ENCODE measurements around the gene CACNA1S. TPM values are rescaled to one million over a fixed set of nuclear protein-coding genes. Genes with fewer than 3 reads are reported as not detected.
A peak's percentile ranks its signal among the peaks of the same experiment; 100 is the strongest.

CACNA1S gene
- total RNA-seq, 1 donor from 2014 or later, result not detected

- no peaks in the 10 kb centered on the region for H3K9me3 ChIP-seq (ENCODE audit: insufficient read depth, low read depth, low read length)
- peaks cover 21% of the 10 kb centered on the region for H4K20me1 ChIP-seq (ENCODE audit: insufficient read depth, low read length)
- peaks cover 29% of the 10 kb centered on the region for H3K4me1 ChIP-seq (ENCODE audit: insufficient read depth, low read length)
- Mint-ChIP-seq H3K27me3 (ENCODE audit: low read depth, unreplicated experiment) (peaks cover 11% of the 10 kb centered on the region), H3K4me3 (ENCODE audit: unreplicated experiment) (no peak overlapping the region), H3K36me3 (ENCODE audit: low read depth, unreplicated experiment) (no peaks in the 10 kb centered on the region), H3K9me3 (ENCODE audit: unreplicated experiment) (no peaks in the 10 kb centered on the region), H3K4me1 (ENCODE audit: low read depth, unreplicated experiment) (peaks cover 36% of the 10 kb centered on the region), H3K27ac (ENCODE audit: unreplicated experiment) (no peak overlapping the region)
- DNase-seq (ENCODE audit: low read depth), result no peak
- TF ChIP-seq EZH2 (IDR thresholded peaks at IDR 0.05; ENCODE audit: insufficient read depth, low read length) (no peak), CTCF (IDR thresholded peaks at IDR 0.05; ENCODE audit: insufficient read depth, low read depth, low read length) (no peak)
- H3K27me3 ChIP-seq (ENCODE audit: insufficient read depth, low read length), result no peaks in the 10 kb centered on the region
- H3K9ac ChIP-seq (ENCODE audit: low read length), result no peak overlapping the region
- no peak overlapping the region for H3K4me3 ChIP-seq (ENCODE audit: insufficient read depth, low read depth, low read length)
- FAIRE-seq, result no peak
- peak overlapping the region; percentile 50 for H3K4me2 ChIP-seq (ENCODE audit: low read length)
- H3K36me3 ChIP-seq (ENCODE audit: insufficient read depth, low read length), result no peaks in the 10 kb centered on the region
- no peak overlapping the region for H2AFZ ChIP-seq (ENCODE audit: low read depth, low read length)
- no peak overlapping the region for H3K27ac ChIP-seq (ENCODE audit: low read depth, low read length)
- H3K79me2 ChIP-seq (ENCODE audit: insufficient read depth, low read length), result no peaks in the 10 kb centered on the region
Measured at GRCh38 chr1:201015551-201016091, 96.6 kb downstream of the CACNA1S start.

GRCh38 chr1:201014816-201015200 lies 97.4 kb downstream of the CACNA1S start:
- H3K27ac ChIP-seq (ENCODE audit: low read depth, low read length), result no peak overlapping the region
- H3K36me3 ChIP-seq (ENCODE audit: insufficient read depth, low read length), result no peaks in the 10 kb centered on the region
- no peak overlapping the region for H3K4me3 ChIP-seq (ENCODE audit: insufficient read depth, low read depth, low read length)
- Mint-ChIP-seq H3K27me3 (ENCODE audit: low read depth, unreplicated experiment) (peaks cover 14% of the 10 kb centered on the region), H3K9me3 (ENCODE audit: unreplicated experiment) (no peaks in the 10 kb centered on the region), H3K4me1 (ENCODE audit: low read depth, unreplicated experiment) (peaks cover 38% of the 10 kb centered on the region), H3K36me3 (ENCODE audit: low read depth, unreplicated experiment) (no peaks in the 10 kb centered on the region), H3K27ac (ENCODE audit: unreplicated experiment) (no peak overlapping the region), H3K4me3 (ENCODE audit: unreplicated experiment) (no peak overlapping the region)
- peak overlapping the region; percentile 43 for H3K4me2 ChIP-seq (ENCODE audit: low read length)
- DNase-seq (ENCODE audit: low read depth) (no peak), FAIRE-seq (no peak)
- H3K4me1 ChIP-seq (ENCODE audit: insufficient read depth, low read length), result peaks cover 28% of the 10 kb centered on the region
- H3K9ac ChIP-seq (ENCODE audit: low read length), result no peak overlapping the region
- H2AFZ ChIP-seq (ENCODE audit: low read depth, low read length), result no peak overlapping the region
- no peaks in the 10 kb centered on the region for H3K79me2 ChIP-seq (ENCODE audit: insufficient read depth, low read length)
- TF ChIP-seq EZH2 (IDR thresholded peaks at IDR 0.05; ENCODE audit: insufficient read depth, low read length) (no peak), CTCF (IDR thresholded peaks at IDR 0.05; ENCODE audit: insufficient read depth, low read depth, low read length) (no peak)
- H4K20me1 ChIP-seq (ENCODE audit: insufficient read depth, low read length), result peaks cover 21% of the 10 kb centered on the region
- H3K27me3 ChIP-seq (ENCODE audit: insufficient read depth, low read length), result no peaks in the 10 kb centered on the region
- H3K9me3 ChIP-seq (ENCODE audit: insufficient read depth, low read depth, low read length), result no peaks in the 10 kb centered on the region

- Histone ChIP-seq H2AFZ (ENCODE audit: low read depth, low read length) (peak overlapping the region; percentile 9), H3K4me2 (ENCODE audit: low read length) (peak overlapping the region; percentile 43), H3K36me3 (ENCODE audit: insufficient read depth, low read length) (no peaks in the 10 kb centered on the region), H3K9ac (ENCODE audit: low read length) (no peak overlapping the region), H3K4me1 (ENCODE audit: insufficient read depth, low read length) (peaks cover 25% of the 10 kb centered on the region), H3K27ac (ENCODE audit: low read depth, low read length) (no peak overlapping the region), H4K20me1 (ENCODE audit: insufficient read depth, low read length) (peaks cover 21% of the 10 kb centered on the region), H3K9me3 (ENCODE audit: insufficient read depth, low read depth, low read length) (no peaks in the 10 kb centered on the region), H3K79me2 (ENCODE audit: insufficient read depth, low read length) (no peaks in the 10 kb centered on the region), H3K4me3 (ENCODE audit: insufficient read depth, low read depth, low read length) (no peak overlapping the region), H3K27me3 (ENCODE audit: insufficient read depth, low read length) (no peaks in the 10 kb centered on the region)
- Mint-ChIP-seq H3K4me3 (ENCODE audit: unreplicated experiment) (no peak overlapping the region), H3K36me3 (ENCODE audit: low read depth, unreplicated experiment) (no peaks in the 10 kb centered on the region), H3K27ac (ENCODE audit: unreplicated experiment) (no peak overlapping the region), H3K4me1 (ENCODE audit: low read depth, unreplicated experiment) (peaks cover 31% of the 10 kb centered on the region), H3K27me3 (ENCODE audit: low read depth, unreplicated experiment) (peaks cover 14% of the 10 kb centered on the region), H3K9me3 (ENCODE audit: unreplicated experiment) (no peaks in the 10 kb centered on the region)
- FAIRE-seq (no peak), DNase-seq (ENCODE audit: low read depth) (no peak)
- TF ChIP-seq EZH2 (IDR thresholded peaks at IDR 0.05; ENCODE audit: insufficient read depth, low read length), result no peak
- TF ChIP-seq CTCF (IDR thresholded peaks at IDR 0.05; ENCODE audit: insufficient read depth, low read depth, low read length), result no peak
Measured at GRCh38 chr1:201013991-201014815, 98.0 kb downstream of the CACNA1S start.

Measured in astrocyte (in vitro differentiated cells and primary cell).